G401.6 (cell line): Measurements from ENCODE around the gene RPS16.

ENCODE experiments used
- FAIRE-seq: peaks from 2 replicates; lab custom pipeline; 2012; peaks lifted over from hg19 to GRCh38; lab: Jason Lieb, UNC

Gene RPS16

GRCh38 chr19:39422020-39422419 is 13.7 kb downstream of the RPS16 start:
- no peak for FAIRE-seq

- no peak for FAIRE-seq
Observed at GRCh38 chr19:39420769-39421168, 15.0 kb downstream of the RPS16 start.

- FAIRE-seq, result no peak
Observed at GRCh38 chr19:39419003-39419402, 16.7 kb downstream of the RPS16 start.

- no peak for FAIRE-seq
Observed at GRCh38 chr19:39417463-39418181, 18.1 kb downstream of the RPS16 start.

GRCh38 chr19:39416152-39417120 is 19.3 kb downstream of the RPS16 start:
- no peak for FAIRE-seq

- no peak for FAIRE-seq
Observed at GRCh38 chr19:39415111-39416046, 20.4 kb downstream of the RPS16 start.

- FAIRE-seq, result no peak
Observed at GRCh38 chr19:39413911-39414608, 21.7 kb downstream of the RPS16 start.

- FAIRE-seq, result no peak
Observed at GRCh38 chr19:39413272-39413910, 22.4 kb downstream of the RPS16 start.

GRCh38 chr19:39412867-39413271 is 22.9 kb downstream of the RPS16 start:
- FAIRE-seq, result no peak

- peak; percentile 99 for FAIRE-seq
Observed at GRCh38 chr19:39412100-39412866, 23.5 kb downstream of the RPS16 start, which contains the start of gene PLEKHG2. TSS of gene PLEKHG2 (plus strand) at chr19:39412669. CDS start at chr19:39414087, 1,418 bp downstream.

- FAIRE-seq, result no peak
Observed at GRCh38 chr19:39411832-39412099, 24.0 kb downstream of the RPS16 start.

GRCh38 chr19:39411081-39411831 is 24.5 kb downstream of the RPS16 start:
- no peak for FAIRE-seq

GRCh38 chr19:39410831-39411080 is 25.0 kb downstream of the RPS16 start:
- no peak for FAIRE-seq

GRCh38 chr19:39410017-39410830 is 25.5 kb downstream of the RPS16 start:
- no peak for FAIRE-seq

GRCh38 chr19:39409208-39410016 is 26.3 kb downstream of the RPS16 start:
- peak; percentile 60 for FAIRE-seq

GRCh38 chr19:39408392-39409207 is 27.1 kb downstream of the RPS16 start:
- FAIRE-seq, result no peak

- FAIRE-seq, result no peak
Observed at GRCh38 chr19:39407660-39408391, 27.9 kb downstream of the RPS16 start.
